Esophagus squamous epithelium (tissue), 4 donors: ENCODE results near the gene TMEM123.

ENCODE experiments used
- POLR2A ChIP-seq, 4 donors: fragments of 450-650 bp; IDR thresholded peaks; one replicate each; pipeline ENCODE4 v1.6.1; 2017; ENCODE audit warnings: antibody characterized with exemption in 4 of 4, mild to moderate bottlenecking in 4 of 4, moderate library complexity in 3 of 4
- TF ChIP-seq, protein P1 (sequence below), 6 experiments: fragments of 450-650 bp in 4 of 6; fragments of 200-600 bp in 2 of 6; sonication (generic) in 2 of 6; IDR thresholded peaks; one replicate each; pipeline ENCODE4 v1.5.1; 2016 to 2019; ENCODE audit warnings: antibody characterized with exemption in 6 of 6, mild to moderate bottlenecking in 4 of 6, moderate library complexity in 4 of 6

- TF ChIP-seq, protein P1, sequence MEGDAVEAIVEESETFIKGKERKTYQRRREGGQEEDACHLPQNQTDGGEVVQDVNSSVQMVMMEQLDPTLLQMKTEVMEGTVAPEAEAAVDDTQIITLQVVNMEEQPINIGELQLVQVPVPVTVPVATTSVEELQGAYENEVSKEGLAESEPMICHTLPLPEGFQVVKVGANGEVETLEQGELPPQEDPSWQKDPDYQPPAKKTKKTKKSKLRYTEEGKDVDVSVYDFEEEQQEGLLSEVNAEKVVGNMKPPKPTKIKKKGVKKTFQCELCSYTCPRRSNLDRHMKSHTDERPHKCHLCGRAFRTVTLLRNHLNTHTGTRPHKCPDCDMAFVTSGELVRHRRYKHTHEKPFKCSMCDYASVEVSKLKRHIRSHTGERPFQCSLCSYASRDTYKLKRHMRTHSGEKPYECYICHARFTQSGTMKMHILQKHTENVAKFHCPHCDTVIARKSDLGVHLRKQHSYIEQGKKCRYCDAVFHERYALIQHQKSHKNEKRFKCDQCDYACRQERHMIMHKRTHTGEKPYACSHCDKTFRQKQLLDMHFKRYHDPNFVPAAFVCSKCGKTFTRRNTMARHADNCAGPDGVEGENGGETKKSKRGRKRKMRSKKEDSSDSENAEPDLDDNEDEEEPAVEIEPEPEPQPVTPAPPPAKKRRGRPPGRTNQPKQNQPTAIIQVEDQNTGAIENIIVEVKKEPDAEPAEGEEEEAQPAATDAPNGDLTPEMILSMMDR (IDR thresholded peaks at IDR 0.05), result no peak
- TF ChIP-seq POLR2A (IDR thresholded peaks at IDR 0.05), result no peak
Measured at GRCh38 chr11:102406099-102406498, 46.5 kb downstream of the TMEM123 start.
